HG03442 (cell line): ENCODE results near the gene MAP4K5.

ENCODE experiments used
- ATAC-seq: cut with Tn5 transposase; IDR thresholded peaks from one replicate; pipeline ENCODE4 v1.9.1; 2021; ENCODE audit warnings: mild to moderate bottlenecking, moderate library complexity; ENCODE audit not compliant: unreplicated experiment

The MAP4K5 gene

GRCh38 chr14:50479041-50479440, 53.3 kb downstream of the MAP4K5 start:
- no peak for ATAC-seq

- ATAC-seq = no peak
Observed at GRCh38 chr14:50477760-50478159, 54.6 kb downstream of the MAP4K5 start.

GRCh38 chr14:50476134-50476533, 56.2 kb downstream of the MAP4K5 start:
- ATAC-seq = no peak

- no peak for ATAC-seq
Observed at GRCh38 chr14:50475460-50475859, 56.9 kb downstream of the MAP4K5 start.

GRCh38 chr14:50471838-50472465, 60.4 kb downstream of the MAP4K5 start:
- ATAC-seq = no peak

- ATAC-seq = no peak
Observed at GRCh38 chr14:50469982-50470381, 62.4 kb downstream of the MAP4K5 start.

GRCh38 chr14:50462111-50462510, 70.3 kb downstream of the MAP4K5 start:
- ATAC-seq = no peak

- ATAC-seq = no peak
Observed at GRCh38 chr14:50453869-50454268, 78.5 kb downstream of the MAP4K5 start.

GRCh38 chr14:50452979-50453705, 79.2 kb downstream of the MAP4K5 start:
- ATAC-seq = no peak

- no peak for ATAC-seq
Observed at GRCh38 chr14:50452296-50452695, 80.1 kb downstream of the MAP4K5 start.

GRCh38 chr14:50451854-50452253, 80.5 kb downstream of the MAP4K5 start:
- no peak for ATAC-seq

GRCh38 chr14:50447461-50447860, 84.9 kb downstream of the MAP4K5 start:
- no peak for ATAC-seq

GRCh38 chr14:50434528-50434927, 97.8 kb downstream of the MAP4K5 start:
- no peak for ATAC-seq

GRCh38 chr14:50432131-50432530, 100.2 kb downstream of the MAP4K5 start:
- ATAC-seq = no peak

GRCh38 chr14:50425816-50426215, 106.6 kb downstream of the MAP4K5 start:
- no peak for ATAC-seq

GRCh38 chr14:50425105-50425504, 107.3 kb downstream of the MAP4K5 start:
- no peak for ATAC-seq

GRCh38 chr14:50423529-50423928, 108.8 kb downstream of the MAP4K5 start:
- no peak for ATAC-seq

- no peak for ATAC-seq
Observed at GRCh38 chr14:50421499-50421898, 110.9 kb downstream of the MAP4K5 start.

GRCh38 chr14:50417853-50418252, 114.5 kb downstream of the MAP4K5 start:
- no peak for ATAC-seq

GRCh38 chr14:50410921-50411320, 121.4 kb downstream of the MAP4K5 start:
- ATAC-seq = no peak

- ATAC-seq = no peak
Observed at GRCh38 chr14:50410071-50410470, 122.3 kb downstream of the MAP4K5 start.

GRCh38 chr14:50407111-50407812, 125.1 kb downstream of the MAP4K5 start:
- no peak for ATAC-seq
